T-helper 2 cell treated with Interferon-gamma antibody and Interleukin-4, amounts not matched to agents 5 μg/mL and 100 μg/mL, for 36 hours (primary cell): ENCODE results near the gene PTPN22.
A peak's percentile ranks its signal among the peaks of the same experiment; 100 is the strongest.

Experiments
- DNase-seq: peaks from one replicate; pipeline ENCODE4 v3.0.0; 2021; ENCODE audit warnings: low spot score
- H3K27ac Mint-ChIP-seq: one replicate; pipeline ENCODE4 v1.8.0; 2021; ENCODE audit warnings: mild to moderate bottlenecking, mixed read lengths
- H3K27me3 Mint-ChIP-seq: one replicate; pipeline ENCODE4 v1.8.0; 2021; ENCODE audit warnings: low read depth, mixed read lengths
- H3K36me3 Mint-ChIP-seq: one replicate; pipeline ENCODE4 v1.8.0; 2021; ENCODE audit warnings: low read depth, mixed read lengths
- H3K4me1 Mint-ChIP-seq: one replicate; pipeline ENCODE4 v1.8.0; 2021; ENCODE audit warnings: low read depth, mixed read lengths
- H3K4me3 Mint-ChIP-seq: one replicate; pipeline ENCODE4 v1.8.0; 2022; ENCODE audit warnings: mild to moderate bottlenecking, moderate library complexity, mixed read lengths
- H3K9me3 Mint-ChIP-seq: one replicate; pipeline ENCODE4 v1.8.0; 2021; ENCODE audit warnings: mixed read lengths

The PTPN22 gene

GRCh38 chr1:113898241-113898814 is 26.8 kb upstream of the PTPN22 start:
- Mint-ChIP-seq H3K4me3 (no peak overlapping the region), H3K4me1 (peaks cover 45% of the 10 kb centered on the region), H3K27me3 (no peaks in the 10 kb centered on the region), H3K27ac (no peak overlapping the region), H3K9me3 (no peaks in the 10 kb centered on the region), H3K36me3 (peaks cover 79% of the 10 kb centered on the region)
- no peak for DNase-seq

GRCh38 chr1:113895961-113896360 is 24.4 kb upstream of the PTPN22 start:
- no peaks in the 10 kb centered on the region for H3K27me3 Mint-ChIP-seq
- H3K27ac Mint-ChIP-seq = no peak overlapping the region
- peaks cover 65% of the 10 kb centered on the region for H3K36me3 Mint-ChIP-seq

GRCh38 chr1:113895098-113895497 is 23.6 kb upstream of the PTPN22 start:
- no peaks in the 10 kb centered on the region for H3K27me3 Mint-ChIP-seq
- H3K36me3 Mint-ChIP-seq = peaks cover 59% of the 10 kb centered on the region
- H3K4me1 Mint-ChIP-seq = peaks cover 19% of the 10 kb centered on the region
- H3K4me3 Mint-ChIP-seq = no peak overlapping the region
- H3K27ac Mint-ChIP-seq = no peak overlapping the region
- no peaks in the 10 kb centered on the region for H3K9me3 Mint-ChIP-seq
- no peak for DNase-seq

More at GRCh38 chr1:113895961-113896360, 24.4 kb upstream of the PTPN22 start:
- DNase-seq = no peak
- Mint-ChIP-seq H3K9me3 (no peaks in the 10 kb centered on the region), H3K4me1 (peaks cover 21% of the 10 kb centered on the region), H3K4me3 (no peak overlapping the region)

GRCh38 chr1:113893267-113893666 is 21.8 kb upstream of the PTPN22 start:
- Mint-ChIP-seq H3K9me3 (no peaks in the 10 kb centered on the region), H3K27me3 (no peaks in the 10 kb centered on the region), H3K27ac (no peak overlapping the region), H3K4me1 (peaks cover 12% of the 10 kb centered on the region), H3K36me3 (peaks cover 42% of the 10 kb centered on the region), H3K4me3 (no peak overlapping the region)
- no peak for DNase-seq

GRCh38 chr1:113891631-113892220 is 20.2 kb upstream of the PTPN22 start:
- peaks cover 20% of the 10 kb centered on the region for H3K4me1 Mint-ChIP-seq
- no peak overlapping the region for H3K4me3 Mint-ChIP-seq
- no peak for DNase-seq
- H3K27me3 Mint-ChIP-seq = no peaks in the 10 kb centered on the region
- peaks cover 31% of the 10 kb centered on the region for H3K36me3 Mint-ChIP-seq
- no peak overlapping the region for H3K27ac Mint-ChIP-seq
- H3K9me3 Mint-ChIP-seq = no peaks in the 10 kb centered on the region

GRCh38 chr1:113890816-113891215 is 19.3 kb upstream of the PTPN22 start:
- H3K27ac Mint-ChIP-seq = no peak overlapping the region
- H3K4me1 Mint-ChIP-seq = peaks cover 23% of the 10 kb centered on the region
- no peaks in the 10 kb centered on the region for H3K27me3 Mint-ChIP-seq
- H3K36me3 Mint-ChIP-seq = peaks cover 22% of the 10 kb centered on the region
- H3K9me3 Mint-ChIP-seq = no peaks in the 10 kb centered on the region
- DNase-seq = no peak
- H3K4me3 Mint-ChIP-seq = no peak overlapping the region

- Mint-ChIP-seq H3K4me3 (peak within 1 kb of the TSS; percentile 34), H3K27me3 (no peaks in the 10 kb centered on the region), H3K4me1 (peaks cover 23% of the 10 kb centered on the region), H3K27ac (peak within 1 kb of the TSS; percentile 7), H3K36me3 (peaks cover 5% of the 10 kb centered on the region), H3K9me3 (no peaks in the 10 kb centered on the region)
- DNase-seq = no peak
These were observed 16.1 kb upstream of the PTPN22 start, which contains the start of gene BCL2L15 for GRCh38 chr1:113887402-113888175. BCL2L15 (minus strand) TSS chr1:113887581; CDS start chr1:113887375, 206 bp downstream.

GRCh38 chr1:113886417-113887401 is 15.2 kb upstream of the PTPN22 start:
- Mint-ChIP-seq H3K36me3 (peaks cover 2% of the 10 kb centered on the region), H3K9me3 (no peaks in the 10 kb centered on the region), H3K27me3 (no peaks in the 10 kb centered on the region), H3K4me3 (peak overlapping the region; percentile 34), H3K4me1 (peaks cover 25% of the 10 kb centered on the region), H3K27ac (peak overlapping the region; percentile 7)
- DNase-seq = no peak

- DNase-seq = no peak
- H3K27me3 Mint-ChIP-seq = no peaks in the 10 kb centered on the region
- H3K4me3 Mint-ChIP-seq = no peak overlapping the region
- H3K4me1 Mint-ChIP-seq = peaks cover 47% of the 10 kb centered on the region
- H3K36me3 Mint-ChIP-seq = peaks cover 6% of the 10 kb centered on the region
- peaks cover 7% of the 10 kb centered on the region for H3K9me3 Mint-ChIP-seq
- no peak overlapping the region for H3K27ac Mint-ChIP-seq
These were observed 10.1 kb upstream of the PTPN22 start for GRCh38 chr1:113881661-113882060.

- Mint-ChIP-seq H3K4me3 (peak overlapping the region; percentile 51), H3K4me1 (peaks cover 58% of the 10 kb centered on the region), H3K27me3 (no peaks in the 10 kb centered on the region), H3K27ac (peak overlapping the region; percentile 77), H3K9me3 (peaks cover 7% of the 10 kb centered on the region), H3K36me3 (peaks cover 6% of the 10 kb centered on the region)
- DNase-seq = no peak
These were observed 8.2 kb upstream of the PTPN22 start for GRCh38 chr1:113879739-113880038.

GRCh38 chr1:113876176-113876575 is 4.7 kb upstream of the PTPN22 start:
- no peaks in the 10 kb centered on the region for H3K27me3 Mint-ChIP-seq
- DNase-seq = no peak
- peaks cover 7% of the 10 kb centered on the region for H3K9me3 Mint-ChIP-seq
- H3K36me3 Mint-ChIP-seq = peaks cover 10% of the 10 kb centered on the region
- no peak overlapping the region for H3K27ac Mint-ChIP-seq
- peaks cover 77% of the 10 kb centered on the region for H3K4me1 Mint-ChIP-seq
- no peak overlapping the region for H3K4me3 Mint-ChIP-seq

GRCh38 chr1:113875714-113876113 is 4.2 kb upstream of the PTPN22 start:
- Mint-ChIP-seq H3K4me3 (peak overlapping the region; percentile 8), H3K4me1 (peaks cover 74% of the 10 kb centered on the region), H3K36me3 (peaks cover 11% of the 10 kb centered on the region), H3K27ac (peak overlapping the region; percentile 15), H3K9me3 (peaks cover 7% of the 10 kb centered on the region), H3K27me3 (no peaks in the 10 kb centered on the region)
- DNase-seq = no peak

GRCh38 chr1:113874012-113874879 is 2.7 kb upstream of the PTPN22 start:
- Mint-ChIP-seq H3K36me3 (peaks cover 13% of the 10 kb centered on the region), H3K4me3 (peak overlapping the region; percentile 64), H3K27me3 (no peaks in the 10 kb centered on the region), H3K9me3 (peaks cover under 1% of the 10 kb centered on the region), H3K4me1 (peaks cover 71% of the 10 kb centered on the region), H3K27ac (peak overlapping the region; percentile 85)
- peak; percentile 36 for DNase-seq
